Lower lobe of right lung (tissue), 2 donors: Measurements from ENCODE around the gene LRRC59. TPM values are rescaled to one million over a fixed set of nuclear protein-coding genes. Genes with fewer than 3 reads are reported as not detected.

Source experiments
- ATAC-seq, 2 donors: fragments of 200-7000 bp; cut with Tn5 transposase; one replicate each; pipeline ENCODE4 v1.9.1; 2020 to 2022; ENCODE audit warnings: mild to moderate bottlenecking in 2 of 2, moderate library complexity in 2 of 2
- DNase-seq: peaks from one replicate; pipeline ENCODE4 v3.0.0-alpha.2; 2020
- H3K27ac ChIP-seq: fragments of 200-600 bp; one replicate; pipeline ENCODE4 v1.8.0; 2022
- H3K27me3 ChIP-seq: fragments of 200-600 bp; one replicate; pipeline ENCODE4 v1.8.0; 2022; ENCODE audit warnings: low read depth
- H3K36me3 ChIP-seq: fragments of 200-600 bp; one replicate; pipeline ENCODE4 v1.8.0; 2022; ENCODE audit warnings: mild to moderate bottlenecking
- H3K4me1 ChIP-seq: fragments of 200-600 bp; one replicate; pipeline ENCODE4 v1.8.0; 2022
- H3K4me3 ChIP-seq: fragments of 200-600 bp; one replicate; pipeline ENCODE4 v1.8.0; 2022; ENCODE audit warnings: mild to moderate bottlenecking
- H3K9me3 ChIP-seq: fragments of 200-600 bp; one replicate; pipeline ENCODE4 v1.8.0; 2022
- CTCF ChIP-seq: fragments of 200-600 bp; IDR thresholded peaks from one replicate; pipeline ENCODE4 v1.8.0; 2022; ENCODE audit warnings: antibody characterized with exemption, mild to moderate bottlenecking
- intact Hi-C: fragments of 100-400 bp; cut with DNase I; formaldehyde crosslinking; loops from one replicate; pipeline ENCODE4 v1.11.0; 2022
- total RNA-seq: library from RNA; stranded (reverse); fragmentation: NEBNext Ultra II Directional; extraction: Animal tissue kit (Norgen Biotek cat#: 25700); gene quantifications from one replicate; pipeline ENCODE4 v1.2.1, GENCODE V29; 2021
- donor health status: DM: no; HTN: yes; CAD: no; lungs with severe emphysema.

Gene LRRC59
- total RNA-seq, 1 donor from 2014 or later: 55.5 TPM

GRCh38 chr17:50372758-50373556 lies 24.4 kb downstream of the LRRC59 start, which contains the start of the genes EME1 and MRPL27:
Gene EME1, plus strand, starts transcription at chr17:50373229. Its CDS starts 1,980 bp downstream, at chr17:50375209.
Gene MRPL27, minus strand, starts transcription at chr17:50373184. Its CDS starts 14 bp downstream, at chr17:50373170.
- intact Hi-C loops: no loop called here
- DNase-seq: peak; percentile 90
- H3K27me3 ChIP-seq: no peaks in the 10 kb centered on the region
- no peaks in the 10 kb centered on the region for H3K9me3 ChIP-seq
- ATAC-seq: peak; percentile 94 to 98
- TF ChIP-seq CTCF: no peak
- H3K36me3 ChIP-seq: peaks cover 29% of the 10 kb centered on the region
- peaks cover 22% of the 10 kb centered on the region for H3K4me1 ChIP-seq
- peak within 1 kb of the TSS; percentile 76 for H3K4me3 ChIP-seq
- H3K27ac ChIP-seq: peak within 1 kb of the TSS; percentile 92

DNA sequence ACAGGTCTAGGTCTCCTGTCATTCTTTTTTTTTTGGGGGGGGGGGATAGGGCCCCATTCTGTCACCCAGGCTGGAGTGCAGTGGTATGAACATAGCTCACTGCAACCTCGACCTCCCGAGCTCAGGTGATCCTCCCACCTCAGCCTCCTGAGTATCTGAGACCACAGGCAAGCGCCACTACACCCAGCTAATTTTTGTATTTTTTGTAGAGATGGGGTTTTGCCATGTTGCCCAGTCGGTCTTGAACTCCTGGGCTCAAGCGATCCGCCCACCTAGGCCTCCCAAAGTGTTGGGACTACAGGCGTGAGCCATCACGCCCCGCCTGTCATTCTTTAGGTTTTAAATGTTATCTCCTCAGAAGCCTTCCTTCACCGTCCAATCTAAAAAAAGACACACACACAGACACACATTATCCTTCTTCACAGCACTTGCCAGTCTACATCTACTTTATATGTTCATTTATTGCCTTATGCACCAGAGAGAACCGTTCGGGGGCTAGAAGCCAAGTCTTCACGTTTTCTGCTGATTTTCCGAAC lies 25.0 kb downstream of the LRRC59 start:
- no peaks in the 10 kb centered on the region for H3K9me3 ChIP-seq
- H3K27me3 ChIP-seq: no peaks in the 10 kb centered on the region
- DNase-seq: no peak
- no peak for TF ChIP-seq CTCF
- peaks cover 22% of the 10 kb centered on the region for H3K4me1 ChIP-seq
- intact Hi-C loops: no loop called here
- peak in 1 of 2 donors; percentile 6 for ATAC-seq
- H3K36me3 ChIP-seq: peaks cover 36% of the 10 kb centered on the region
- H3K27ac ChIP-seq: peak overlapping the region; percentile 92
- peak overlapping the region; percentile 76 for H3K4me3 ChIP-seq

- DNase-seq (no peak), ATAC-seq (no peak)
- TF ChIP-seq CTCF: no peak
- Histone ChIP-seq H3K4me1 (peaks cover 22% of the 10 kb centered on the region), H3K4me3 (no peak overlapping the region), H3K27ac (no peak overlapping the region), H3K27me3 (no peaks in the 10 kb centered on the region), H3K36me3 (peaks cover 44% of the 10 kb centered on the region), H3K9me3 (no peaks in the 10 kb centered on the region)
- intact Hi-C loops: no loop called here
Measured at GRCh38 chr17:50371526-50371925, 25.8 kb downstream of the LRRC59 start.

DNA sequence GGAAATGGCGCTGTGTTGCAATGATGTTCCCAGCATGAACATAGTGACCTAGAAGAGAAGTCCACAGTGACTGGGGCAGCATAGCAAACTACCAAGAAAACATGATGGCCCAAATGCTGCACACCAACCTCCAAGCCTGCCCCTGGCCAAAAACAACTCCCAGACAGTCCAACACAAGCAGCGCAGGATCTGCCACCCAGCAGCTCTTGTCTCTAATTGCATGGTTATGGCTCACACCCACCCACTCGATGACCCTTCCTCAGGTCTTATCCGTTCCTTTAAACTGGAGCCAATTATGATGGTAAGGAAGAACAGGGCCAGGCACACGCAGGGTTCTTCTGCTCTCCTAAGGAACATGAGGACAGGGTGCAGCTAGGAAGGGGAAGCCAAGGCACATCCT lies 27.3 kb downstream of the LRRC59 start:
- DNase-seq: no peak
- intact Hi-C loops: no loop called here
- Histone ChIP-seq H3K36me3 (peaks cover 58% of the 10 kb centered on the region), H3K4me3 (no peak overlapping the region), H3K27me3 (no peaks in the 10 kb centered on the region), H3K4me1 (peaks cover 22% of the 10 kb centered on the region), H3K27ac (no peak overlapping the region), H3K9me3 (no peaks in the 10 kb centered on the region)
- no peak for ATAC-seq
- TF ChIP-seq CTCF: no peak

- TF ChIP-seq CTCF: no peak
- H3K9me3 ChIP-seq: no peaks in the 10 kb centered on the region
- no peak for DNase-seq
- no peak for ATAC-seq
- no peak overlapping the region for H3K27ac ChIP-seq
- no peak overlapping the region for H3K4me3 ChIP-seq
- H3K4me1 ChIP-seq: peaks cover 18% of the 10 kb centered on the region
- H3K36me3 ChIP-seq: peaks cover 65% of the 10 kb centered on the region
- intact Hi-C loops: no loop called here
- H3K27me3 ChIP-seq: no peaks in the 10 kb centered on the region
Measured at GRCh38 chr17:50367401-50367800, 29.9 kb downstream of the LRRC59 start.
